Ishikawa (cell line): ENCODE measurements around the gene PKN2.

ENCODE experiments used
- CEBPB ChIP-seq: IDR thresholded peaks from 2 replicates; pipeline ENCODE4 v1.6.1; 2012
- EGR1 ChIP-seq: IDR thresholded peaks from 2 replicates; pipeline ENCODE4 v1.6.1; 2012
- EP300 ChIP-seq: IDR thresholded peaks from 2 replicates; pipeline ENCODE4 v1.6.1; 2012; ENCODE audit warnings: borderline replicate concordance
- FOXM1 ChIP-seq: IDR thresholded peaks from 2 replicates; pipeline ENCODE4 v1.6.1; 2012; ENCODE audit warnings: low read depth, borderline replicate concordance
- MAX ChIP-seq: IDR thresholded peaks from 2 replicates; pipeline ENCODE4 v1.6.1; 2012
- RAD21 ChIP-seq: IDR thresholded peaks from 2 replicates; pipeline ENCODE4 v1.6.1; 2012; ENCODE audit warnings: low read depth
- REST ChIP-seq: IDR thresholded peaks from 2 replicates; pipeline ENCODE4 v1.6.1; 2012; ENCODE audit warnings: low read depth, mild to moderate bottlenecking
- TAF1 ChIP-seq: IDR thresholded peaks from 2 replicates; pipeline ENCODE4 v1.6.1; 2012; ENCODE audit warnings: low read depth, mild to moderate bottlenecking
- TCF12 ChIP-seq: IDR thresholded peaks from 2 replicates; pipeline ENCODE4 v1.6.1; 2012; ENCODE audit warnings: low read depth
- TEAD4 ChIP-seq: IDR thresholded peaks from 2 replicates; pipeline ENCODE4 v1.6.1; 2012
- ZBTB7A ChIP-seq: IDR thresholded peaks from 2 replicates; pipeline ENCODE4 v1.6.1; 2012; ENCODE audit warnings: low read depth

- TF ChIP-seq TAF1 (no peak), REST (no peak), FOXM1 (no peak), TEAD4 (no peak), EGR1 (no peak), MAX (no peak), EP300 (no peak), RAD21 (no peak), ZBTB7A (no peak), CEBPB (no peak), TCF12 (no peak)
Measured at GRCh38 chr1:88737338-88737927, 53.4 kb downstream of the PKN2 start.
